ENCODE results near the gene FRS3.

FRS3 gene

GRCh38 chr6:41790045-41790444, 10.3 kb upstream of the FRS3 start:
- no peak for DNase-seq (ENCODE audit: low read depth)

DNA sequence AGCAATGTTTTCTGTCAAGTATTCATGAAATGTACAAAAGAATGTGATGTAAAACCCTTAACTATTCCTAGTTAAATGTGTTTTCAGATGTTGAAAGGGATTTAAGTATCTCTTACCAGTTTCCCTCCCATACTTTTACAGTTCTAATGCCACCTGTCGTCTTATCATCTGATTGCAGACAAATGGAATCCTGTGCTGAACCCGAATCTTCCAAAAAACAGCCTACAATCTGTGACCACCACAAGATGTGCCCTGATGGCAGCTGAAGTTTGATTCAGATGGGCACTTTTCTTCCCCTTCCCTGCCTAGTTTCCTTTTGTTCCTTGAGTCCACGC, 9.7 kb upstream of the FRS3 start:
- no peak for DNase-seq (ENCODE audit: low read depth)

- peak; percentile 61 for DNase-seq (ENCODE audit: low read depth)
Measured at GRCh38 chr6:41787219-41787917, 7.7 kb upstream of the FRS3 start, which contains the start of gene TOMM6. TOMM6 (plus strand) TSS chr6:41787694; CDS start chr6:41787698, 4 bp downstream.

GRCh38 chr6:41786451-41787218, 6.9 kb upstream of the FRS3 start:
- no peak for DNase-seq (ENCODE audit: low read depth)

DNA sequence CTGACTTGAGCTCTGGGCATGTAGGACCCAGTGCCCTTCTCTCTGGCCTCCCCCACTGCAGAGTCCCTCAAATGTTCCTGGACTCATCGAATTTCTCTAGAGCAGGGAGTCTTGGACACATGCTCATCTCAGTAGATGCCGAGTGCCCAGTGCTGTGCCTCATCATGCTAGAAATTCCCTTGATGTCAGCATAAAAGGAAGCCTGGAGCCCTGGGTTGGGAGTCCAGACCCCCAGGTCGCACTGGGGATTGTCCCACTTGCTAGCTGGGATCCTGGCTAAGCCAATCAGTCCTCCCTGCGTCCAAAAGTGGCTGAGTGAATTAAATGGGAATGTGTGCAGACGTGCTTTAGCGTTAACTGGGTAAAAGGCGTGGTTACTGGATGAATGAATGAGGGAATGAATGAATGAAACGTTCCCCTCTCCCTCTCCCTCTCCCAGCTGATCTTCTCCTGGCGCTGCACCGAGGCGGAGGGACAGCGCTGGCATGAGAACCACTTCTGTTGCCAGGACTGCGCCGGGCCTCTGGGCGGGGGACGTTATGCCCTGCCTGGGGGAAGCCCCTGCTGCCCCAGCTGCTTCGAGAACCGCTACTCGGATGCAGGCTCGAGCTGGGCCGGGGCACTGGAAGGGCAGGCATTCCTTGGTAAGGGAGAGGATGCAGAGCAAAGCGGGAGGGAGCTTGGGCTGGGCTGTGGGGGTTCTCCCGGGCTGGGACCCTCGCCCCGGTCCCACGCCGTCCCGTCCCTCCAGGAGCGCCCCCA, 6.2 kb upstream of the FRS3 start:
- no peak for DNase-seq (ENCODE audit: low read depth)

- no peak for DNase-seq (ENCODE audit: low read depth)
Measured at GRCh38 chr6:41785254-41785653, 5.6 kb upstream of the FRS3 start.

DNA sequence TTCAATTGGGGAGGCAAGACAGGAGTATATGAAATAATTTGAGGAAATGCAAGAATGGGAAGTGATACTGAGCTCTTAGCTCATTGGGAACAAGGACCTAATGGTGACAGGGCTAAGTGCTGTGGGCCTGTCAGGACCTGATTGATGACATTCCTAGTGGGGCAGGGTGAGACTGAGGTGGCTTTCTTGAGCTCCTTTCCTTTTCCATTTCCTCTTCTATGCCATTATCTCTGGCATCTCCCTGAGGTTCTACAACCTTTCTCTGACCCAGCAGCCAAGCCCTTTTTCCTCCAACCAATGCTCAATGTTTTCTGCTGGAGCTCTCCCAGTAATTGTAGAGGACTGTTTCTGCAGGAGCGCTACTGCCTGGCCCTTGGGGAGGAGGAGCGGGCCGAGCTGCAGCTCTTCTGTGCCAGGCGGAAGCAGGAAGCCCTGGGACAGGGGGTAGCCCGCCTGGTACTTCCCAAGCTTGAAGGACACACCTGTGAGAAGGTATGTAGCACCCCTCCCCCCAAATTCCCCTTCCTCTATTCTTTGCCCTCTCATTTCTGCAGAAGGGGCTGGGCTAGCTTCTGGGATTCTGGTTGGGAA, 5.0 kb upstream of the FRS3 start:
- DNase-seq (ENCODE audit: low read depth): no peak

DNA sequence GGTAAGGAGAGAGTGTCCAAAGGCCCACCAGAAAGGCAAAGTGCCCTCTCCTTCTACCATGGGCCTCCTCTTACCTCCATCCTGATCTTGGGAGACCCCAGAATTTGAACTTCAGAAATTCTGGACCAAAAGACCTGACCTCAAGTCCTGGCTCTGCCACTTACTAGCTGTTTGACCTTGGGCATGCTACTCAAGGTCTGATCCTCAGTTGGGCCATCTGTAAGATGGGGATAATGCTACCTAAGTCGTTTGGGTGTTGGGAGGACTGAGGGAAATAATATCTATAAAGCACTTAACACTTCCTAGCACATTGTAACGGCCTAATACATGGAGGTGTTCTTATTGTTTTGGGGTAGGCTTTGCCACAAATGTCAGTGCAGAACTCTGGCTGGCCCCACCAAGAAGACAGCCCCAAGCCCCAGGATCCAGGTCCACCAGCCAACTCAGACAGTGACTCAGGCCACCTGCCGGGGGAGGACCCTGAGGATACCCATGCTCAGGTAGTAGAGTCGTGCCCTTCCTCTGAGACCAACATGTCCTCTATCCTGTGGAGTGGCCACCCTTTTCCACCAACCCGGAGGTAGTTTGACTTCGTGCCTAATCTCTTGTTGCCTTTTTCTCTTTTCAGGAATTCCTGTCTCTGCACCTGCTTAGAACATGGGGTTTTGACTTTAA, 3.5 kb upstream of the FRS3 start:
- DNase-seq (ENCODE audit: low read depth): no peak

DNA sequence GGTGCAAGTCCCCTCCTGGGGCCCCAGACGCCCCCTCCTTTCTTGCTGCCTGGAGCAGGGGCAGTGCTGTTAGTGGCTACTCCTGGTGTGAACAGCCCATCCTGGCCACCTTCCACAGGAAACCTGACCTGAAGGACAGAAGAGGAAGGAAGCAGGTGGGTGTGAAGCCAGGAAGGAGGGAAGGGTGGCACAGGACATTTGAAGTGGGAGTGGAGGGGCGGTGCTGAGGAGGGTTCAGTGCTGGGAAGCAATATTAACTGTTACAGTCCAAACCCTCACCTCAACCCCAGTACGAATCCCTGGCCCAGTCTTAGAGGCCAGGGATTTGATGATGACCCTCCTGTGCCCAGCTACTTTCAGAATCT, 1.6 kb upstream of the FRS3 start:
- DNase-seq (ENCODE audit: low read depth): no peak

DNA sequence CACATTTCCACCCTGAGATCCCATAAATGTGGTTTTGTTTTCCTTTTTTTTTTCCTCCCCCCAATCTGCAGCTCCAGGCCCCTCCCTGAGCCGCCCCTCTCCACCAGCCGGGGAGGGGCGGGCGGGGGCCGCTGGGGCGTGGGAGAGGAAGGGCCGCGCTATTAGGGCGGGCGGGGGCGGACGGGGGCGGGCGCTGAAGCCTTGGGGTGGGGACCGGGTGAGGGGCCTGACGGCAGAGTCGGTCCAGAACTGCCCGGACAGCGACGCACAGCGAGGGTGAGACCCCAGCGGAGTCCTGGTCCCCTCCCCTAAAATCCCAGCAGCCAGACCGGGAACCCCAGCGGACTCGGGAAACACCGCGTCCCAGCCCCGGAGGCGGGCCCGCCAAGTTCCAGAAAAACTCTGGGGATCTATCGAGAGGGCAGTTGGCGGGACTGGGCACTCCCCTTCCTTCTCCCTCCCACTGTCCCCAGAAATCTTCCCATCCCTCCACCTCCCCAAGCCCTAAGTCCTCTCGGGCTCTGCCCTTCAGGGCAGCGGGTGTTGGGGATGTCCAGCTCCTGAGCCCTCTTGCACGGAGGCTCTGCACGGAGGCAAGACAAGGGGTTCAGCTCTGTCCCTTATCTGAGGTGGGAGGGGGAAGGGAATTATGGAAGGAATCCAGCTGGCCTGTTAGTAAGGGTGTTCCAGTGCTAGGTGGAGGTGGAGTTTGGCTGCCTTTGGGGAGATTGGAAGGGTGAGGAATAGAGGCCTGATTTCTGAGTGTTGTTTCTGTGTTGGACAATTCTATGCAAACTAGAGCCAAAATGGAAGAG, 1.1 kb upstream of the FRS3 start, which contains the start of gene PRICKLE4:
Gene PRICKLE4, plus strand, starts transcription at position 232 of the 815 bp plus-strand sequence. CDS start 2,692 bp downstream, outside the sequence.
- no peak for DNase-seq (ENCODE audit: low read depth)

DNA sequence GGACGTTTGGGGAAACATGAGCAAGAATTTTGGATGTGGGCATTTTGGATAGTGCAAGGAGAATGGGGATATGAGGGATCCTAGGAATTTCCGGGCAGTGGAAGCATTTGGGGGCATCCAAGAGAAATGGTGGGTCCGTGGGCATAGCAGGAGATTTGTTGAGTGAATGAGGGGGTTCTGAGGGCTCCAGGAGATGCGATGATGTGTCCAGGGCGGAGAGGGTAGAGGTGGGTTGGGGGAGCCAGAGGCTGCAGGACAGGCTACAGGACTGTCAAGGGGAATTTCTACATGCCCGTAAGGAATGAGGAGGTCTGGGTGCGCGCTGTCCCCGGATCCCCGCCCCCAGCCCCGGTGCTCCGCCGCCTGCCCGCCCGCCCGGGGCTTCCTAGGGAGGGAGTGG, 364 bp downstream of the FRS3 start:
- DNase-seq (ENCODE audit: low read depth): no peak

DNA sequence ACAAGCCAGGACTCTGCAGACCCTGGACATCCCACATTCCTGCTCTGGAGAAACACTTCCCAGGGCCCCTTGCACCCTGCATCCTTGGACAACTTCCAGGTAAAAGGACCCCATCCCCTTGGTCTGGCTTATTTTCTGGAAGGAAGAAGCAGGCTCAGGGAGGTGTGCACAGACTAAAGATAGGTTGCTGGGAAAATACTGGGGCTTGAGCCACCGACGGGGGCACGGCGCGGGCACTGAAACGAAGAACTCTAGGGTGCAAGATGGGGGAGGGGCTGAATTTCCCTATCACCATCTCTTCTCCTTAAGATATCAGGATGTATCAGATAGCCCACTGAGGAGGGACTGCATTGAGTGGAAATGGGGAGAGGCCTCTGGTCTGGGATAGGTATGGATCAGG, 805 bp downstream of the FRS3 start:
- DNase-seq (ENCODE audit: low read depth): no peak

DNA sequence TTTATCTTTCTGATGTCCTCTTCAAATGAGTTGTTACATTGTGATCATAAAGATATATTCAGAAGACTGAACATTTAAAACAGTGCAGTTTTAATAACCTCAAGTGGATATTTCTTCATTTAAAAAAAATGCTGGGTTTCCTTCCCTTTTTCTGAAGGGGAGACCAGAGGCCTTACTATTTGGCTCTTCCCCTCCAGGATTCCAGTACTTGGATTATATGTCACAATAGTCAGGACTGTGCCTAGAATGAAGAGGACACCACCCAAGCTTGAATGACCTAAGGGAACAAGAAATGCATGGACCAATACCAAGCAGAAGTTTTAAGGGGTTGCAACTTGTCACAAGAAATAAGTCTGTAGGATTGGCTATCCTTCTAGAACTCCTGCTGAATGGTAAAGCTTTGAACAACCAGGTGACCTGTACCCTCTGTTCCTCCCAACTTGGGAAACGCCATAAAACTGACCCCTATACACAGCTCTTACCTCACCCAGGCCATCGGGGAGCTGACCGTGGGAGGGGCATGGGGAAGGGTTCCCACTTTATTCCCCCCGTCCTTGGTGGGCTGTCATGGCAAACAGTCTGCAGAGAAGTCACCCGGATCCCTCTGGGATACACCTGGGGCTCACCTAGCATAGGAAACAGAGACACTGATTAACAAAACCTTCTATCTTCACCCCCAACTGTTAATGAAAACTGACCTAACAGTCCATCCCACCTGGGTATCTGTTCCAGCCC, 2.0 kb downstream of the FRS3 start:
- DNase-seq (ENCODE audit: low read depth): no peak

GRCh38 chr6:41775293-41775882, 4.3 kb downstream of the FRS3 start:
- DNase-seq (ENCODE audit: low read depth): no peak

DNA sequence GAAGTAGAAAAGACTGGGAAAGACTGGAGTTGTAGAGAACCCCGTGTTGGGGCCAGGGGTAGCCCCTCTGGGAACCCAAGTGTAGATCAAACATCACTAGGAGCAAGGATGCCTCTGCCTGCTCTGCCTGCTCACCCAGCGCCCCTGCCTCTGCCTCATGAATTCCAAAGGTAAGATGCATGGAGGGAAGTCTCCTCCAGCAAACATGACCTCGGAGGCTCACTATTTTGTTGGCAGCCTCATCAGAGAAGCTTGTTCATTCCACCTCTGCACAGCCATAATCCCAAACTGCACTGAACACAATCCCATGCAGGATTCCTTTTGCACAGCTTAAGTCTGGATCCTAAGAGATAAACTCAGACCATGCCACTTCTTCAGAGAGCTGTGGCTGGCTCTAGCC, 4.9 kb downstream of the FRS3 start:
- no peak for DNase-seq (ENCODE audit: low read depth)

DNA sequence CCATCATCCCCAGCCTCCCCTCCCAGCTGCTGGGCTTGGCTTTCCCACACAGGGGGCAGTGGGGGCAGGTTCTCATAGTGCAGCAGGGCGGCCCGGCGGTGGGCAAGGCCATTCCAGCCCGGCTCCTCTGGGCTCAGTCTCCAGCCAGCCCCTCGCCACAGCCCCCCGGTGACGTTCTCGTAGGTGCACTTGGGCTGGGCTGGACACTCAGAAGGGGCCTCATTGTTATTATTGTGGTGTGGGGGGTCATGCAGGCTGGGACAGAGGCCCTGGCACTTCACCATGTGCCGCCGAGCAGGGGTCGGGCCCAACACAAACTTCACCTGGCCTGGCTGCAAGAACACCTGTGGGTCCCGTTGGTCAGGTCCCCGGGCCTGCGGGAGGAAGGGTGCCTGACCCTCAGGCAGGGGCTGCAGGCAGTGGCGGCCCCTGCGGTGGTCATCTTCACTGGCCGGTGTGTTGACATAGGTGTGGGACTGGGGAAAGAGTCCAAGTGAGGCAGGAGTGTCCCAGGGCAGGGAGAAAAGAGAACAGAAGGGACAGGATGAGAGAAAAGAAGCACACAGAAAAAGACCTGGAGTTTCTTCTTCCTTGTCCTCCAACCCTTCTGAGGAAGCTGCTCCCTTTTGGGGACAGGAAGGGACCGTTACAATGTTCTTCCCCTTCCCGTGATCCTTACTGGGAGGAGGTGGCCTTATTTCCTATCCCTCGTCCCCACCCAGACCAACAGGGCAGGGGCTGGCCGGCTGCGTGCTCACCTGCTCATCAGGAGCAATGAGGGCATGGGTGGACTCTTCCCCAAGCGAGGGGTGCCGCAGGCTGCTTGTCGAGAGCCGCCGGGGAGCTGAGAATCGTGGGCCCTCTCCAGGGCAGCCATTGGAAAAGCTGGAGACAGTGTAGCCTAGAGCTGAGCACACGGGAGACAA, 8.4 kb downstream of the FRS3 start:
- DNase-seq (ENCODE audit: low read depth): no peak

- no peak for DNase-seq (ENCODE audit: low read depth)
Measured at GRCh38 chr6:41770381-41771057, 9.2 kb downstream of the FRS3 start.

- no peak for DNase-seq (ENCODE audit: low read depth)
Measured at GRCh38 chr6:41769376-41769775, 10.3 kb downstream of the FRS3 start.

All from non-pigmented ciliary epithelial cell (primary cell).